Measurements from ENCODE around the gene FAM163B. TPM values are rescaled to one million over a fixed set of nuclear protein-coding genes. Genes with fewer than 3 reads are reported as not detected.

Gene FAM163B
- total and polyA plus RNA-seq, 2 of the 8 experiments (the other 6 are each of a cell fraction or from before 2014, with no cell fraction given) = 0.63 to 1.0 TPM

DNA sequence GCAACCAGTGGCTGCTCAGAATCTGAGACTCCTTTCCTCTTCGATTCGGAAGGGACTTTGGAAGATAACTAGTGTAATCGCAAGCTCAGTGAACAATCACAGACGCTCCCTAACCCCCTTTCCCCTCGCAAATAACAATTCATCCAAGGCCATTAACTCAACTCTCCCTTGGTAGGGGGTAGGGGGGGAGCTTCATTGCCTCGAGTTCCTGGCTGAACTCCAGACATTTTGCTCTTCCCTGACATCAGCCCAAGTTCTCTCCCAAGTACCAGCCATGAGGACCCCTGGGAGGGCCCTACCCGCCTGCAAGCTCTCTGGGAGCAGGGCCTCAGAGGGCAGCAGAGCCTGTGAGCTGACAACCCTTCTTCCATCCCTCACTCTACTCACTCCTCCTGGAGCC lies 8.4 kb downstream of the FAM163B start:
- Histone ChIP-seq H3K79me2 (ENCODE audit: control insufficient read depth in 1 of 2, insufficient read depth in 2 of 2, low read length in 2 of 2) (no peaks in the 10 kb centered on the region), H3K36me3 (ENCODE audit: control insufficient read depth in 2 of 4, insufficient read depth in 4 of 4, low read length in 3 of 4) (peaks cover 0 to 3% (median 0%) of the 10 kb centered on the region in 4 experiments; a peak in 1 of 8 replicates), H3K9me3 (ENCODE audit: insufficient read depth in 2 of 2, low read depth in 1 of 2, low read length in 1 of 2) (peaks cover 15 to 18% of the 10 kb centered on the region in 2 experiments), H2BK20ac (ENCODE audit: low read length) (no peak overlapping the region), H2BK15ac (ENCODE audit: low read length) (no peak overlapping the region), H3K4me3 (ENCODE audit: extremely low read depth in 1 of 4, insufficient read depth in 2 of 4, low read depth in 3 of 4, low read length in 4 of 4) (no peak overlapping the region), H3K27me3 (replicated peaks in 1 of 4; ENCODE audit: control insufficient read depth in 3 of 4, extremely low read depth in 1 of 4, insufficient read depth in 3 of 4, low read length in 3 of 4) (no peaks in the 10 kb centered on the region; a peak in 1 of 7 replicates), H4K8ac (ENCODE audit: extremely low read depth, insufficient read depth, low read length) (no peak overlapping the region), H2BK120ac (replicated peaks; ENCODE audit: low read depth, low read length) (no peak overlapping the region), H2AFZ (ENCODE audit: low read length) (no peak overlapping the region), H3K23me2 (ENCODE audit: low read depth, low read length) (peaks cover 4% of the 10 kb centered on the region; the same call in 1 of the 2 replicates), H3K79me1 (ENCODE audit: low read depth, low read length) (peaks cover 3% of the 10 kb centered on the region), H3K9ac (replicated peaks in 1 of 4; ENCODE audit: extremely low read depth in 1 of 4, low read depth in 3 of 4, low read length in 3 of 4) (no peak overlapping the region), H3K4me2 (ENCODE audit: insufficient read depth in 1 of 2, low read depth in 2 of 2, low read length in 2 of 2) (no peak overlapping the region), H2BK5ac (ENCODE audit: low read depth, low read length) (no peak overlapping the region), H3K14ac (ENCODE audit: insufficient read length) (no peak overlapping the region), H3K18ac (ENCODE audit: extremely low read depth, low read length) (no peak overlapping the region), H3K56ac (replicated peaks; ENCODE audit: insufficient read length, low read depth, low read length) (no peak overlapping the region), H3K4ac (replicated peaks; ENCODE audit: insufficient read length, low read depth, low read length) (no peak overlapping the region), H4K5ac (ENCODE audit: insufficient read length, low read depth, low read length) (no peak overlapping the region), H2BK12ac (ENCODE audit: low read depth, low read length) (no peak overlapping the region), H4K20me1 (replicated peaks in 1 of 2; ENCODE audit: control insufficient read depth in 1 of 2, insufficient read depth in 2 of 2, low read length in 2 of 2) (peaks cover 0 to 8% of the 10 kb centered on the region in 2 experiments), H3K4me1 (replicated peaks in 1 of 4; ENCODE audit: control insufficient read depth in 3 of 4, insufficient read depth in 4 of 4, low read length in 3 of 4) (peaks cover 0 to 4% (median 2%) of the 10 kb centered on the region in 4 experiments; a peak in 3 of 7 replicates), H3K23ac (ENCODE audit: insufficient read length) (no peak overlapping the region), H4K91ac (replicated peaks; ENCODE audit: insufficient read length, low read length) (no peak overlapping the region), H2AK5ac (ENCODE audit: low read depth, low read length) (no peak overlapping the region), H3K27ac (ENCODE audit: low read depth, low read length) (no peak overlapping the region)
- FAIRE-seq = no peak
- ChIA-PET CTCF (ENCODE audit: partially characterized antibody) (interaction anchor here (0.7 to 6.7 kb wide), 10 partner anchors 9 to 168 kb away, joined by 3 to 79 read pairs (median 4); partner anchors contain the start of gene ADAMTSL2), POLR2A (ENCODE audit: partially characterized antibody) (interaction anchor here (1.1 to 1.4 kb wide), 2 partner anchors 11 to 12 kb away, joined by 3 to 4 read pairs; no protein-coding TSS in a partner anchor)
- TF ChIP-seq SP4 (IDR thresholded peaks at IDR 0.05; ENCODE audit: low read length) (no peak), BACH1 (IDR thresholded peaks at IDR 0.05; ENCODE audit: low read length) (no peak), EGR1 (IDR thresholded peaks at IDR 0.05; ENCODE audit: borderline replicate concordance, low read depth, low read length) (no peak), EZH2 (IDR thresholded peaks at IDR 0.05; ENCODE audit: low read depth, low read length, severe bottlenecking) (no peak)
- TF ChIP-seq, protein P1, sequence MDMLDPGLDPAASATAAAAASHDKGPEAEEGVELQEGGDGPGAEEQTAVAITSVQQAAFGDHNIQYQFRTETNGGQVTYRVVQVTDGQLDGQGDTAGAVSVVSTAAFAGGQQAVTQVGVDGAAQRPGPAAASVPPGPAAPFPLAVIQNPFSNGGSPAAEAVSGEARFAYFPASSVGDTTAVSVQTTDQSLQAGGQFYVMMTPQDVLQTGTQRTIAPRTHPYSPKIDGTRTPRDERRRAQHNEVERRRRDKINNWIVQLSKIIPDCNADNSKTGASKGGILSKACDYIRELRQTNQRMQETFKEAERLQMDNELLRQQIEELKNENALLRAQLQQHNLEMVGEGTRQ (IDR thresholded peaks at IDR 0.05; ENCODE audit: low read length) = no peak
- TF ChIP-seq, protein P2, sequence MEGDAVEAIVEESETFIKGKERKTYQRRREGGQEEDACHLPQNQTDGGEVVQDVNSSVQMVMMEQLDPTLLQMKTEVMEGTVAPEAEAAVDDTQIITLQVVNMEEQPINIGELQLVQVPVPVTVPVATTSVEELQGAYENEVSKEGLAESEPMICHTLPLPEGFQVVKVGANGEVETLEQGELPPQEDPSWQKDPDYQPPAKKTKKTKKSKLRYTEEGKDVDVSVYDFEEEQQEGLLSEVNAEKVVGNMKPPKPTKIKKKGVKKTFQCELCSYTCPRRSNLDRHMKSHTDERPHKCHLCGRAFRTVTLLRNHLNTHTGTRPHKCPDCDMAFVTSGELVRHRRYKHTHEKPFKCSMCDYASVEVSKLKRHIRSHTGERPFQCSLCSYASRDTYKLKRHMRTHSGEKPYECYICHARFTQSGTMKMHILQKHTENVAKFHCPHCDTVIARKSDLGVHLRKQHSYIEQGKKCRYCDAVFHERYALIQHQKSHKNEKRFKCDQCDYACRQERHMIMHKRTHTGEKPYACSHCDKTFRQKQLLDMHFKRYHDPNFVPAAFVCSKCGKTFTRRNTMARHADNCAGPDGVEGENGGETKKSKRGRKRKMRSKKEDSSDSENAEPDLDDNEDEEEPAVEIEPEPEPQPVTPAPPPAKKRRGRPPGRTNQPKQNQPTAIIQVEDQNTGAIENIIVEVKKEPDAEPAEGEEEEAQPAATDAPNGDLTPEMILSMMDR (IDR thresholded peaks at IDR 0.05; ENCODE audit: control extremely low read depth in 1 of 3, insufficient read depth in 1 of 3, low read depth in 1 of 3, low read length in 3 of 3) = no peak
- no peak for DNase-seq (ENCODE audit: low read depth in 1 of 2, low spot score in 2 of 2)
- 76% methylated on average over 7 of the region's 7 CpGs; no CpG with 5 or more reads in 1 of the 2 experiments for WGBS, 2 experiments (ENCODE audit: extremely low coverage in 1 of 2, insufficient coverage in 1 of 2, insufficient read length in 1 of 2, insufficient replicate concordance in 2 of 2, low coverage in 1 of 2, low lambda C conversion rate in 2 of 2, missing lambda C conversion rate in 1 of 2)

Data from H1 (cell line).